Body of pancreas (tissue), 4 donors: Measurements from ENCODE around the gene SOX10. TPM values are rescaled to one million over a fixed set of nuclear protein-coding genes. Genes with fewer than 3 reads are reported as not detected.

Source experiments
- ATAC-seq: fragments of 150-250 bp; one replicate; pipeline ENCODE4 v1.9.1; 2016
- DNase-seq, 4 donors: peaks; one replicate each; pipeline ENCODE4 v3.0.0-alpha.2; 2019
- H3K27ac ChIP-seq, 4 donors: fragments of 200-600 bp; sonication (generic); 1 replicate in 3 of 4; 2 replicates in 1 of 4; pipeline versions ENCODE4 v1.5.1 to v1.6.1; 2016 to 2019; ENCODE audit warnings: mild to moderate bottlenecking in 1 of 4, mixed read lengths in 1 of 4, moderate library complexity in 1 of 4
- H3K27me3 ChIP-seq, 2 donors: fragments of 200-600 bp; sonication (generic); one replicate each; pipeline ENCODE4 v1.6.0; 2016; ENCODE audit warnings: mild to moderate bottlenecking in 1 of 2
- H3K36me3 ChIP-seq, 2 donors: fragments of 200-600 bp; sonication (generic); replicated peaks in 1 of 2; 2 replicates each; pipeline ENCODE4 v1.5.1; 2016; ENCODE audit warnings: low read depth in 2 of 2; ENCODE audit not compliant: insufficient read depth in 1 of 2
- H3K4me1 ChIP-seq: fragments of 200-600 bp; sonication (generic); one replicate; pipeline ENCODE4 v1.6.0; 2016
- H3K4me3 ChIP-seq, 2 donors: fragments of 200-600 bp; sonication (generic); 1 replicate in 1 of 2; 2 replicates in 1 of 2; pipeline ENCODE4 v1.5.1; 2016 to 2019
- H3K9me3 ChIP-seq, 3 donors: fragments of 200-600 bp; sonication (generic); 1 replicate in 2 of 3; 2 replicates in 1 of 3; pipeline ENCODE4 v1.5.1; 2016
- CTCF ChIP-seq, 7 experiments: fragments of 450-650 bp in 4 of 7; fragments of 200-600 bp in 3 of 7; sonication (generic) in 3 of 7; IDR thresholded peaks; one replicate each; pipeline ENCODE4 v1.5.1; 2016 to 2019; ENCODE audit warnings: antibody characterized with exemption in 7 of 7
- POLR2A ChIP-seq, 3 donors: fragments of 450-650 bp; IDR thresholded peaks; one replicate each; pipeline ENCODE4 v1.6.1; 2016; ENCODE audit warnings: antibody characterized with exemption in 3 of 3, mild to moderate bottlenecking in 2 of 3
- WGBS, 2 donors: methylation state at CpG; one replicate each; pipeline ENCODE4 v1.1.5; 2017; 5-methylcytosine and 5-hydroxymethylcytosine counted together
- intact Hi-C: fragments of 100-400 bp; cut with DNase I; formaldehyde crosslinking; loops from one replicate; pipeline ENCODE4 v1.15.1; 2023
- total RNA-seq, 2 donors: library from RNA; depleted of rRNA; stranded (reverse); fragments of >200 nt; gene quantifications; one replicate each; pipeline ENCODE4 v1.1.0, GENCODE V29; 2016

Gene SOX10
- total RNA-seq, 2 donors from 2014 or later, result 0.66 TPM; not detected in 1

GRCh38 chr22:38030311-38031133 is 46.2 kb upstream of the SOX10 start:
- Histone ChIP-seq H3K27ac (no peak overlapping the region), H3K36me3 (no peaks in the 10 kb centered on the region), H3K27me3 (no peaks in the 10 kb centered on the region), H3K4me1 (peaks cover 18% of the 10 kb centered on the region), H3K4me3 (no peak overlapping the region), H3K9me3 (no peaks in the 10 kb centered on the region)
- intact Hi-C loops, result no loop called here
- ATAC-seq (no peak), DNase-seq (no peak)
- 73 to 80% methylated on average over 9 to 14 of the region's 16 CpGs for WGBS, 2 donors
- TF ChIP-seq CTCF (IDR thresholded peaks at IDR 0.05) (no peak), POLR2A (IDR thresholded peaks at IDR 0.05) (no peak)

GRCh38 chr22:38029901-38030300 is 45.5 kb upstream of the SOX10 start:
- Histone ChIP-seq H3K9me3 (no peaks in the 10 kb centered on the region), H3K27ac (no peak overlapping the region), H3K36me3 (no peaks in the 10 kb centered on the region), H3K4me1 (peaks cover 18% of the 10 kb centered on the region), H3K4me3 (no peak overlapping the region), H3K27me3 (no peaks in the 10 kb centered on the region)
- ATAC-seq (no peak), DNase-seq (no peak)
- intact Hi-C loops, result no loop called here
- 71 to 72% methylated on average over 4 to 5 of the region's 5 CpGs for WGBS, 2 donors
- TF ChIP-seq POLR2A (IDR thresholded peaks at IDR 0.05), result no peak
- no peak for TF ChIP-seq CTCF (IDR thresholded peaks at IDR 0.05)

- intact Hi-C loops, result no loop called here
- DNase-seq (no peak), ATAC-seq (no peak)
- Histone ChIP-seq H3K36me3 (no peaks in the 10 kb centered on the region), H3K4me1 (peaks cover 14% of the 10 kb centered on the region), H3K4me3 (no peak overlapping the region), H3K27me3 (no peaks in the 10 kb centered on the region), H3K9me3 (no peaks in the 10 kb centered on the region), H3K27ac (no peak overlapping the region)
- TF ChIP-seq POLR2A (IDR thresholded peaks at IDR 0.05), result no peak
- TF ChIP-seq CTCF (IDR thresholded peaks at IDR 0.05), result no peak
Measured at GRCh38 chr22:38029370-38029769, 45.0 kb upstream of the SOX10 start.

- WGBS, 2 donors, result 73 to 84% methylated on average over 13 to 14 of the region's 15 CpGs
- intact Hi-C loops, result no loop called here
- ATAC-seq, result no peak
- Histone ChIP-seq H3K27me3 (no peaks in the 10 kb centered on the region), H3K9me3 (no peaks in the 10 kb centered on the region), H3K36me3 (no peaks in the 10 kb centered on the region), H3K4me3 (no peak overlapping the region), H3K27ac (no peak overlapping the region), H3K4me1 (peaks cover 7% of the 10 kb centered on the region)
- DNase-seq, result no peak
- TF ChIP-seq CTCF (IDR thresholded peaks at IDR 0.05), result no peak
- TF ChIP-seq POLR2A (IDR thresholded peaks at IDR 0.05), result no peak
Measured at GRCh38 chr22:38028344-38029130, 44.2 kb upstream of the SOX10 start.
